Activated naive CD8-positive, alpha-beta T cell treated with anti-CD3 and anti-CD28 coated beads, Interleukin-2, amount 10 ng/mL, durations not matched to agents 7 days and 5 days (primary cell): ENCODE results near the gene CCDC183. TPM values are rescaled to one million over a fixed set of nuclear protein-coding genes. Genes with fewer than 3 reads are reported as not detected.
"Not testable (repeated sequence)": the region's sequence is repeated elsewhere in the genome, so short reads cannot be mapped to it uniquely, and the experiment has no call there.

ENCODE experiments used
- ATAC-seq: fragments of 150-1000 bp; cut with Tn5 transposase; one replicate; pipeline ENCODE4 v1.10.0; 2021; ENCODE audit warnings: low read depth, moderate library complexity
- POLR2A ChIA-PET: fragments of 350-600 bp; sonication (Branson Sonifier 250); formaldehyde crosslinking; loops from one replicate; lab custom pipeline; 2021; ENCODE audit warnings: antibody characterized with exemption; lab: Charles Lee
- DNase-seq: peaks from one replicate; pipeline ENCODE4 v3.0.0; 2021
- H3K27ac Mint-ChIP-seq: one replicate; pipeline ENCODE4 v1.8.0; 2022; ENCODE audit warnings: mild to moderate bottlenecking, mixed read lengths
- H3K27me3 Mint-ChIP-seq: one replicate; pipeline ENCODE4 v1.8.0; 2022; ENCODE audit warnings: mild to moderate bottlenecking, moderate library complexity, mixed read lengths
- H3K36me3 Mint-ChIP-seq: one replicate; pipeline ENCODE4 v1.8.0; 2021; ENCODE audit warnings: mild to moderate bottlenecking, mixed read lengths
- H3K4me1 Mint-ChIP-seq: one replicate; pipeline ENCODE4 v1.8.0; 2021; ENCODE audit warnings: mixed read lengths
- H3K4me3 Mint-ChIP-seq: one replicate; pipeline ENCODE4 v1.8.0; 2022; ENCODE audit warnings: mild to moderate bottlenecking, moderate library complexity, mixed read lengths
- H3K9me3 Mint-ChIP-seq: one replicate; pipeline ENCODE4 v1.8.0; 2021; ENCODE audit warnings: mixed read lengths
- total RNA-seq, 2 experiments: library from RNA; stranded (reverse); gene quantifications; one replicate each; pipeline ENCODE4 v1.2.3, GENCODE V29; 2021

Gene CCDC183
- total RNA-seq, 2 experiments from 2014 or later = 1.7 to 2.2 TPM

GRCh38 chr9:136839229-136840139 lies 43.3 kb downstream of the CCDC183 start:
- Mint-ChIP-seq H3K4me1 (peaks cover 4% of the 10 kb centered on the region), H3K27ac (peak overlapping the region; percentile 27), H3K4me3 (no peak overlapping the region), H3K9me3 (no peaks in the 10 kb centered on the region), H3K27me3 (no peaks in the 10 kb centered on the region), H3K36me3 (peaks cover 2% of the 10 kb centered on the region)
- DNase-seq (no peak), ATAC-seq (no peak)
- POLR2A ChIA-PET = no interaction called here

DNA sequence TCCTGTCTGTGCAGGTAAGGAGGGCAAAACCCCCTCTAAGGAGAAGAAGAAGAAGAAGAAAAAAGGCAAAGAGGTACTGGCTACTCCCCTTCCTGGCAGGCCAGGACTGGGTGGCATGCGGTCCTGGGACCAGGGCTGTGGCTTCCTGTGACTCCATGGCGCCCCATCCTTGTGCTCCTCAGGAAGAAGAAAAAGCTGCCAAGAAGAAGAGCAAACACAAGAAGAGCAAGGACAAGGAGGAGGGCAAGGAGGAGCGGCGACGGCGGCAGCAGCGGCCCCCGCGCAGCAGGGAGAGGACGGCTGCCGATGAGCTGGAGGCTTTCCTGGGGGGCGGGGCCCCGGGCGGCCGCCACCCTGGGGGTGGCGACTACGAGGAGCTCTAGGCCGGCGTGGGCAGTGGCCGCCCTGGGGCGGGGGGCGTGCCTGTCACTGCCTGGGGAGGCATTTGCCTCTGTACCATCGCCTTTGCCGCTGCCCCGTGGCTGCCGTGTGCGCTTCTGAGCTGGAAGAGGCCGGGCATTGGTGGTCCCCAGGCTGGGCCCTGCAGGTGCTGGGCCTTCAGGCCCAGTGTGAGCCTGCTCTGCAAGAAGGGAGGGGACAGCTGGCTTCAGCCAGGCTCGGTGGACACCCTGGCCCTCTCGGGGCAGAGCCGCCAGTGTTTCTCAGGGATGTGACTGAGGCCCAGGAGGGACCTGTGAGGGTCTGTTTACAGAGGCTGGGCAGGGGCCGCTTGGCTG lies 44.2 kb downstream of the CCDC183 start:
- Mint-ChIP-seq H3K36me3 (peaks cover 2% of the 10 kb centered on the region), H3K9me3 (no peaks in the 10 kb centered on the region), H3K4me1 (peaks cover 4% of the 10 kb centered on the region), H3K4me3 (no peak overlapping the region), H3K27me3 (peaks cover 2% of the 10 kb centered on the region), H3K27ac (peak overlapping the region; percentile 27)
- ATAC-seq = no peak
- DNase-seq = no peak
- POLR2A ChIA-PET = no interaction called here

- H3K4me3 Mint-ChIP-seq = no peak overlapping the region
- H3K4me1 Mint-ChIP-seq = peaks cover 4% of the 10 kb centered on the region
- peaks cover 3% of the 10 kb centered on the region for H3K27me3 Mint-ChIP-seq
- no peak for ATAC-seq
- H3K27ac Mint-ChIP-seq = no peak overlapping the region
- H3K36me3 Mint-ChIP-seq = peaks cover 2% of the 10 kb centered on the region
- POLR2A ChIA-PET = interaction anchor here (1.0 to 2.2 kb wide), 3 partner anchors 41 to 103 kb away, joined by 3 to 10 read pairs (median 5); partner anchors contain the start of gene FBXW5
- no peaks in the 10 kb centered on the region for H3K9me3 Mint-ChIP-seq
- DNase-seq = no peak
Measured at GRCh38 chr9:136840877-136841645, 44.9 kb downstream of the CCDC183 start.

- DNase-seq, H3K9me3 Mint-ChIP-seq, H3K36me3 Mint-ChIP-seq, ATAC-seq, H3K4me1 Mint-ChIP-seq, H3K27me3 Mint-ChIP-seq: not testable (repeated sequence)
- peak overlapping the region; percentile 85 for H3K4me3 Mint-ChIP-seq
- peak overlapping the region; percentile 76 for H3K27ac Mint-ChIP-seq
- POLR2A ChIA-PET = interaction anchor here (0.7 to 3.0 kb wide), 8 partner anchors 19 to 150 kb away, joined by 3 to 12 read pairs (median 4); partner anchors contain the start of genes EDF1, FBXW5, PAXX and RABL6
Measured at GRCh38 chr9:136841646-136842379, 45.7 kb downstream of the CCDC183 start.

- not testable (repeated sequence) for H3K4me1 Mint-ChIP-seq, H3K27me3 Mint-ChIP-seq, H3K9me3 Mint-ChIP-seq, H3K36me3 Mint-ChIP-seq
- peak; percentile 89 for DNase-seq
- Mint-ChIP-seq H3K4me3 (peak within 1 kb of the TSS; percentile 85), H3K27ac (peak within 1 kb of the TSS; percentile 76)
- peak; percentile 86 for ATAC-seq
- POLR2A ChIA-PET = interaction anchor here (0.6 to 3.0 kb wide), 10 partner anchors 19 to 149 kb away, joined by 3 to 12 read pairs (median 3); partner anchors contain the start of genes EDF1, FBXW5, PAXX and RABL6
Measured at GRCh38 chr9:136842380-136842948, 46.3 kb downstream of the CCDC183 start, which contains the start of gene AJM1. Gene AJM1 (plus strand): TSS chr9:136842478. CDS start chr9:136844415, 1,937 bp downstream.

- not testable (repeated sequence) for H3K4me1 Mint-ChIP-seq, H3K27me3 Mint-ChIP-seq, ATAC-seq, DNase-seq, H3K9me3 Mint-ChIP-seq, H3K36me3 Mint-ChIP-seq
- peak overlapping the region; percentile 51 for H3K27ac Mint-ChIP-seq
- H3K4me3 Mint-ChIP-seq = peak overlapping the region; percentile 31
- POLR2A ChIA-PET = interaction anchor here (0.6 to 3.0 kb wide), 6 partner anchors 23 to 115 kb away, joined by 3 to 12 read pairs (median 3); partner anchors contain the start of genes EDF1 and RABL6
Measured at GRCh38 chr9:136843159-136843800, 47.1 kb downstream of the CCDC183 start.

- H3K4me3 Mint-ChIP-seq = peak overlapping the region; percentile 31
- peak; percentile 76 for DNase-seq
- H3K9me3 Mint-ChIP-seq, H3K36me3 Mint-ChIP-seq, H3K27me3 Mint-ChIP-seq, H3K4me1 Mint-ChIP-seq, ATAC-seq: not testable (repeated sequence)
- peak overlapping the region; percentile 51 for H3K27ac Mint-ChIP-seq
- POLR2A ChIA-PET = interaction anchor here (1.7 to 3.0 kb wide), 2 partner anchors 22 to 36 kb away, joined by 3 to 12 read pairs; partner anchors contain the start of genes EDF1 and RABL6
Measured at GRCh38 chr9:136843801-136844740, 47.9 kb downstream of the CCDC183 start.

DNA sequence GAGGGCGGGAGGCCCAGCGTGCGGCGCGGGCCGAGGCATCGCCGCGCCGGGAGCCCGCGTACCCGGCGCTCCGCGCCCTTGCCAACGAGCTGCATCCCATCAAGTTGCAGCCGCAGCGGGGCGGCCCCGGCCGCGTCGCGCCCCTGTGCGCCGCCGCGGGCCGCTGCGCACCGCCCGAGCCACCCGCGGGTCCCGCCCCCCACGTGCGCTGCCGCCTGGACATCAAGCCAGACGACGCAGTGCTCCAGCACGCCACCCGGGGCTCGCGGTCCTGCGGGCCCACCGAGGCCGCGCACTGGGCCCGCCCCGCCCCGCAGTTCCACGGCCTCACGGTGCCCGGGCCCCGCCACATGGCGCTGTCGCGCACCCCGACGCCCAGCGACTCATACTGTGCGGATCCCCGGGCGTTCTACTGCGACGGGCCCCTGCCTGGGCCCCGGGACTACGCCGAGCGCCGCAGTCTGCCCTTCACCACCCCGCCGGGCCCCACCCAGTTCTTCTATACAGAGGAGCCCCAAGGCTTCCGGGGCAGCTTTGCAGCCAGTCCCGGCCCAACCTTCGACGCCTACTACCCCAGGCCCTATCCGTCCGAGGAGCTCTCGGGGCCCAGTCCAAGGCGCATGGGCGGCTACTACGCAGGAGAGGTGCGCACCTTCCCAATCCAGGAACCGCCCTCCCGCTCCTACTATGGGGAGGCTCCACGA lies 48.8 kb downstream of the CCDC183 start:
- Mint-ChIP-seq H3K4me3 (no peak overlapping the region), H3K9me3 (no peaks in the 10 kb centered on the region), H3K27ac (peak overlapping the region; percentile 25), H3K4me1 (peaks cover 9% of the 10 kb centered on the region), H3K36me3 (peaks cover 3% of the 10 kb centered on the region), H3K27me3 (peaks cover 10% of the 10 kb centered on the region)
- no peak for DNase-seq
- POLR2A ChIA-PET = interaction anchor here (0.7 to 3.0 kb wide), 2 partner anchors 14 to 37 kb away, joined by 3 to 12 read pairs; partner anchors contain the start of gene RABL6
- ATAC-seq = no peak

DNA sequence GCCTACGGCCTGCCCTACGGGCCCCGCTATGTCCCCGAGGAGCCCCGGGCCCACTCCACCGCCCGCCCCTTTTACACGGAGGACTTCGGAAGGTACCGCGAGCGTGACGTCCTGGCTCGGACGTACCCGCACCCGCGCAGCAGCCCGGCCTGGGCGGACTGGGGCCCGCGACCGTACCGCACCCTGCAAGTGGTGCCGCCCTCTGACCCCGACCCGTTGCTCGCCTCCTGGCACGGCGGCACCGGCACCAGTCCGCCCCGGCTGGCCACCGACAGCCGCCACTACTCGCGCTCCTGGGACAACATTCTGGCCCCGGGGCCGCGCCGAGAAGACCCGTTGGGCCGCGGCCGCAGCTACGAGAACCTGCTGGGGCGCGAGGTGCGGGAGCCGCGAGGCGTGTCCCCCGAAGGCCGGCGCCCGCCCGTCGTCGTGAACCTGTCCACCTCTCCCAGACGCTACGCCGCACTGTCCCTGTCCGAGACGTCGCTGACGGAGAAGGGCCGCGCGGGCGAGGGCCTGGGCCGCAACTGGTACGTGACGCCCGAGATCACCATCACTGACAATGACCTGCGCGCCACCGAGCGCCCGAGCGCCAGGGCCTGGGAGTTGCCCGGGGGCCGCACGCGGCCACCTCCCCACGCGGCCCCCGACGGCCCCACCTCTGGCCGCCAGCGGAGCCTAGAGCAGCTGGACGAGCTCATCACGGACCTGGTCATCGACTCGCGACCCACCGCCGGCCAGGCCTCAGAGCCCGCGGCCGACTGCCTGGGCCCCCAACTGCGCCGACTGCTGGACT lies 49.5 kb downstream of the CCDC183 start:
- POLR2A ChIA-PET = interaction anchor here (0.7 to 3.0 kb wide), 2 partner anchors 14 to 37 kb away, joined by 3 to 29 read pairs; no protein-coding TSS in a partner anchor
- Mint-ChIP-seq H3K36me3 (peaks cover 1% of the 10 kb centered on the region), H3K4me3 (no peak overlapping the region), H3K4me1 (peaks cover 9% of the 10 kb centered on the region), H3K27ac (peak overlapping the region; percentile 25), H3K27me3 (peaks cover 10% of the 10 kb centered on the region), H3K9me3 (no peaks in the 10 kb centered on the region)
- DNase-seq (no peak), ATAC-seq (no peak)
